GM21447 (cell line): ENCODE results near the gene DYRK4.

Source experiments
- ATAC-seq: cut with Tn5 transposase; IDR thresholded peaks from one replicate; pipeline ENCODE4 v1.9.1; 2021; ENCODE audit not compliant: unreplicated experiment

The DYRK4 gene

DNA sequence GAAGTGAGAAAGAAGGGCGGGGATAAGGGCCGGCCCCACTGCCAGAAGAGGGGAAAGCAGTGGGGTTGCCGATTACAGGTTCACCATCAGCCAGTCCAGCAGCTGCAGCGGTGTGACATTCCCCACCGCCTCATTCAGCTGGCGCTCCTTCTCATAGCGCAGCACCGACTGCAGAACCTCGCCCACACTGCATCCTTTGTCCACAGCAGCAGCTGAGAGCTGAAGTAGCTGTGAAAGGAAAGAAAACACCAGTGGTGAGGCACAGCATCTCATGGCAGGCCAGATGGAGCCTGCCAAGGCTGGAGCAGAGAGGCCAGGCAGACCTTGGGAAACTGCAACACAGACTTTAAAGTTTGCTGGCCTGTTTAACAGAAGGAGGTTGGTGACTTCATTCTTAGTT is 53.7 kb downstream of the DYRK4 start:
- no peak for ATAC-seq

DNA sequence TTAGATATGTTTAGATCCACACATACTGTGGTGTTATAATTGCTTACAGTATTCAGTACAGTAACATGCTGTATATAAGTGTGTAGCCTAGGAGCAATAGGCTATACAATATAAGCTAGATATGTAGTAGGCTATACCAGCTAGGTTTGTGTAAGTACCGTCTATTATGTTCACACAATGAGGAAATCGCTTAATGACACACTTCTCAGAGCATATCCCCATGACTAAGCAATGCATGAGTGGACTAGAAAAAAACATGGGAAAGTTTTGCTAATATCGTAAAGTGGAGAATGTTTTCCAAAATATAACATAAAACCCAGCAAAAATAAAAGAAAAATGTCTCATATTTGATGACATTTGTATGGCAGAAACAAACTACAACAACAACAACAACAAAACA is 59.5 kb downstream of the DYRK4 start:
- ATAC-seq, result no peak

DNA sequence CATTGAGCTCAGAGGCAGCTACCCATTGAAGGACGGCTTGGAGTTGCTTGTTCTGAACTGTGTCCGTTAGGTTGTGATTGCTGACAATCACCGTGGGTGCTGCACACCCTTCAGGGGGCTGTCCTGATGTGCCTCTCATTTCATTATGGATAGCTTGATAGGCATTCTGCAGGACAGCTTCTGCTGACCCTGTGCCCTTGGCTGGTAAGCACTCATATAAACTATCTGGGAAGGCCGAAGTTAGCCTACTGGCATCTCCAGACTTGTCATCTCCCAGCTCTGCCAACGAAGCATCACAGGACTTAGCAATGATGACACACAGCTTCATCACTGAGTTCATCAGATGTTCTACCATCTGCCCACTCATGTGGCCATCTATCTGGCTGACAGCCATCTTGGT is 64.5 kb downstream of the DYRK4 start:
- ATAC-seq, result no peak

DNA sequence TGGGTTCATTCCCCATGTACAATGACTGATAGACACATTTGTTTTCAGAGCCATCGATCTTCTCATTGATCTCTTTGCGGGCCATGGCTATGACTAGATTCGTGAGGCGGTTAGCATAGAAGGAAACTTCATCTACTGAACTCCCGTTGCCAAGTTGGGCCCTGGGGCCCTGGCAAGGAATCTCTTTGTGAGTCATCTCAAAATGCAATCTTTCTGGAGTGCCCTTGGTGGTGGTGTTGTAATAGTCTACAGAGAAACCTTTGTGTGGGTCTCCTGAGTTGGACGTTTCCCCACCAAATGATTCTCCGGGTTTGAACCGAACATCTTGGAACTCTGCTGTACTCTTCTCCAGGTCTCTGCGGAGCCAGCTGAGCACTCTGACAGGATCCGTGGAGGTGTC is 66.4 kb downstream of the DYRK4 start:
- no peak for ATAC-seq

GRCh38 chr12:4630262-4630661 is 68.3 kb downstream of the DYRK4 start:
- ATAC-seq, result no peak

DNA sequence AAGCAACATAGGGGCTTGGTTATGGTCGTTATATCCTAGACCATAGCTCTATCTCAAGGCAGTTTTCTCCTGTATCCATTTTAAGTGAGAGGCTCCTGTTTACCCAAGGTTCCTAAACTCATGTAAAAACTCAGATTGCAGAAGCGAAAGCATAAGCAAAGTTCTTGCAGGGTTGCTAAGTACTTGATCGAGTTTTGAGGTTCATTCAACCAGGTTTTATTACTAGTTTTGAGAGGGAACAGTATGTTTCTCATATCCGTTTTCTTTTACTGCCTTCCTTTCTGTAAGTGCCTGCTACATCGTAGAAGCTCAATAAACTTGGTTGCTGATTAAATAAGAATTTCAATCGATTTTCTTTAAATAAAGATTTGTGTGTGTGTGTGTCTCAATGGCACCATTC is 81.7 kb downstream of the DYRK4 start:
- ATAC-seq, result peak; percentile 62

- ATAC-seq, result no peak
Measured at GRCh38 chr12:4645023-4645422, 83.0 kb downstream of the DYRK4 start.

DNA sequence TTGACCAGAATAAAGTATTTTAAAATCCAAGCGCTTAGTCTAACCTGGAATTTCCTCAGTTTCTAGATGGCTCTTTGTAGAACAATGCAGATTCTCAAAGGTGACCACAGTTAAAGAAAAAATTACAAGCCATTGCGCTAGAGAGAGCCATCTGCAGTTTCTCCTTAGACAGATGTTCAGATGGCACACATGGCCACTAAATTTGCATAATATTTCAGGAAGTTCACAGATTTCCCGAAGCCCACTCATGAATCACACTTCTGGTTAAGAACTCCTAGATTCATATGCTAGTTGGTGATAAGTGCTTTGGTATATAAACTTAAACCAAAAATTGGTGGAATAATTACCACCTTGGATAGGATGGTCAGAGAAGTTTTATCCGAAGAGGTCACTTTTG is 86.1 kb downstream of the DYRK4 start:
- peak; percentile 41 for ATAC-seq

- peak; percentile 77 for ATAC-seq
Measured at GRCh38 chr12:4648501-4649357, 86.7 kb downstream of the DYRK4 start, which contains the start of the genes AKAP3 and NDUFA9. AKAP3 (minus strand) TSS chr12:4649051; CDS start chr12:4638196, 10,855 bp downstream. NDUFA9 (plus strand) TSS chr12:4649114; CDS start chr12:4649127, 13 bp downstream.

DNA sequence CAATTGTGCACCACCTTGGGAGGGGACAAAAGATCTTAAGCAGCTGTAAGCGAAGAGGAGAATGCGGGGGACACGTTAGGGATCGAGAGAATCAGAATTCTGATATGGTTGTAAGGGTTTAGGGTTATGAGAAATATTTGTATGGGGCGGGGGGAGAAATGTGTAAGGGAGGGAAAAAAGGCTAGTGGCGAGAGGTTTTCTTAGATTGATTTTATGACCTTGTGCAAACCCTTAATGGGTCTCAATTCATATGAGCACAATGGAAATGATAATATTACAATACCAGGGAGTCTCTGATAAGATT is 87.3 kb downstream of the DYRK4 start:
- no peak for ATAC-seq

DNA sequence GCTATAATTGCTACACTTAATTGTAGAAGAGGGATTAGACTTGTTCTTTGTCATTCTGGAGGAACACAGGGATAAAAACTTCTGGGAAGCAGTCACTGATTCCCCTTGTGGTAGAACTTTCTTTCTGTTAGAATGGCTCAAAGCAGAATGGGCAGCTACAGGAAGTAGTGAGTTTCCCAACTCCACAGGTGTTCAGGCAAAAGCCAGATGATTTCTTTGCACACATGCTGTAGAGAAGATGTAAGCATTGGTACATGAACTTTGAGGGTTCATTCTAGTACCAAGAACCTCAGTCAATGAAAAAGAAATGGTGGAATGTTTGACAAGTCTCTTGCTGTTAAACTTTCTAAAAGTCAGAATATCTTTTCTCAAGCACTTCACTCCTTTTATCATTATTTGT is 91.2 kb downstream of the DYRK4 start:
- ATAC-seq, result no peak

GRCh38 chr12:4653691-4654090 is 91.7 kb downstream of the DYRK4 start:
- ATAC-seq, result no peak
